GM20431 (cell line): ENCODE data around the gene TRMT44.

Experiments used
- in situ Hi-C: fragments of 300-500 bp; cut with MseI, MboI; formaldehyde crosslinking; loops from one replicate; pipeline ENCODE4 v1.15.0; 2020; ENCODE audit warnings: low sequenced_read_pairs; ENCODE audit not compliant: unreplicated experiment

Gene TRMT44

DNA sequence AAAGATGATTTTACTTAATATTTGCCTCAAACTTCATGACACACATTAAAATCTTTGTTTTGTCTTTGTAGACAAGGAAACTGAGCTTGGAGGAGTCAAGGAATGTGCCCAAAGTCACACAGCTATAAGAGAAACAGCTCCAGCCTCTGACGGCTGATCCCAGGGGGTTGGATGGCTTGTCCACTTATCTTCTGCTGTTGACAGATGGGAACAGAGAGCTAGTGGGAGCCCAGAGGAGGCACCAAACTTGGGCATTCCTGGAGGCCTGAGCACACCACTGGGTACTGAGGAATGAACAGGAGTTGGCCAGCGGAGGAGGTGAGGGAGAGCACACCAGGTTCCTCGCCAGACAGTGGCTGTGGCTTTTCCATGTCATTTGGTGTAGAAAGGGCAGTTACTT lies 83.2 kb downstream of the TRMT44 start:
- in situ Hi-C loops: no loop called here

DNA sequence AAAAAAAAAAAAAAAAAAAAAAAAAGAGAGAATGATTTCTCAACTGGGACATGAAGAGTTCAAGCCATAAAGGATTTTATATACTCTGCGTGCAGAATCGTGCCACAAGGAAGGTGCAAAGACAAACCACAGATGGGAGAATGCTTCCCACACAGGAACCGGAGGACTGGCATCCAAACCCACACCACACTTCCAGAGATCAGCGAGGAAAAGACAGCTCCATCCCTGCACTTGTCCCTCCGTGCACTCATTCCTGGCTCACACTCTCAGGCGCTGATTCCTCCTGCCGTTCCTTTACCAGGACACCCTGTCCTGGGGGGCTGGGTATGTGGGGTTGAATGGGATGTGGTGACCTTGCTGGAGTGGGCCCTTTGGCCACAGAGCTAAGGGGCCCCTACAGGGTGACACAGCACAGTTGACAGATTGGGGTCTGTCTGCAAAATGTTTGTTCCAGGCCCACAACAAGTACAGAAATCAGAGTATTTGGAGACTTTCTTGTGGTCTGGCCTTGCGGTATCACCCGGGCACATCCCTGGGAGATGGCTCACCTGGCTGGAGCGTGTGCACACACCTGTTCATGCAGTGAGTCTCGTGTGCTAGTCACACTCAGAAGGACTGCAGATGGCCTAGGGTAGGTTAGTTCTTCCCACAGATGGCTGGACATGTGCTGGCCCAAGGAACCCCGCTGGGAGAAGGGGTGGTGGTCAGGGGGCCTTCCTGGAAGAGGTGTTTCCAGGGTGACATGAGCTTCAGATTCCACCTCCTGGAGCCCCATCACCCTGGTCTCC lies 84.2 kb downstream of the TRMT44 start:
- in situ Hi-C loops: no loop called here

DNA sequence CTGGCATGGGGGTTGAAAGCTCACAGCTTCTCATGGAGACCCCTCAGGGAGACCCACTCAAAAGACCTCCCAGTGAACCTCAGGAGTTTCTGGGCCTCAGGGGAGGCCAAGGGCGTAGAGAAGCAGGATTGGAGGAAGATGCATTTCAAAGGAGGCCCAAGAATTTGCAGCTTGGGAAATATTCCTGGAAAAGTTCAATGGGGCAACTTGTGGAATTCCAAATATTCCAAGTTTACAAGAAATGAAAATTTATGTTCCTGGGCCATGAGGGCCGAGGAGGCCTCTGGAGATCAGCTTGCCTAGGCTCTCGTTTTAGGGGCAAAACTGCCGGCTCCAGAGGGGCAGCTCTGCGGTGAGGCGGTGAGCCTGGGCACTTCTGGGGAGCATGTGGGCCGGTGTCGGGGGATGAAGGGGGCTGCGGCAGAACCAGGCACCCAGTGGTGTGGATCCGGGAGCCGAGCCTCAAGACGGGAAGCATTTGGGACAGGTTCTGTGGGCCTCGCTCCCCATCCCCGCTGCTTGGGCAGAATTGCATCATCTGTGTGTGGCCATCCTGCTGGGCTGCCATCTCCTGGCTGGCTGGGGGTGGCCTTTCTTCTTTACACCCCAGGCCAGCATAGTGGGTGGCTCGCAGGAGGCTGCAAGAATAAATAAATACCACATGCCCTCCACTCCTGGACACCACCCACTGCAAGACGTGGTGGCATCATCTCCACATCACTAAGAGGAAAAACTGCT lies 85.0 kb downstream of the TRMT44 start:
- in situ Hi-C loops: no loop called here
